HEK293T (cell line): ENCODE results near the gene ATP6V1A.

Experiments
- CTCF ChIA-PET: fragments of 350-600 bp; formaldehyde crosslinking; extraction: SDS; loops from one replicate; lab custom pipeline; 2021; ENCODE audit warnings: antibody characterized with exemption, inconsistent platforms; lab: Yijun Ruan, JAX
- POLR2A ChIA-PET: fragments of 350-600 bp; formaldehyde crosslinking; extraction: SDS; loops from one replicate; lab custom pipeline; 2020; ENCODE audit warnings: antibody characterized with exemption, inconsistent platforms; lab: Yijun Ruan, JAX
- DNase-seq: peaks from one replicate; pipeline ENCODE4 v3.0.0; 2012; ENCODE audit warnings: mixed read lengths; ENCODE audit errors: extremely low spot score
- ARNT ChIP-seq: fragments of 450-650 bp; IDR thresholded peaks from 2 replicates; pipeline ENCODE4 v1.6.1; 2017; ENCODE audit warnings: mild to moderate bottlenecking
- CTBP1 ChIP-seq: fragments of 450-650 bp; IDR thresholded peaks from 2 replicates; pipeline ENCODE4 v1.6.1; 2016; ENCODE audit warnings: borderline replicate concordance
- ELF4 ChIP-seq: fragments of 450-650 bp; IDR thresholded peaks from 2 replicates; pipeline ENCODE4 v1.6.1; 2017; ENCODE audit warnings: antibody characterized with exemption
- FOXA1 ChIP-seq: fragments of 450-650 bp; IDR thresholded peaks from 2 replicates; pipeline ENCODE4 v1.6.1; 2016; ENCODE audit warnings: mild to moderate bottlenecking
- FOXK2 ChIP-seq: fragments of 450-650 bp; IDR thresholded peaks from 2 replicates; pipeline ENCODE4 v1.6.1; 2016; ENCODE audit warnings: mild to moderate bottlenecking
- FOXM1 ChIP-seq: fragments of 450-650 bp; IDR thresholded peaks from 2 replicates; pipeline ENCODE4 v1.6.1; 2017; ENCODE audit warnings: mild to moderate bottlenecking, borderline replicate concordance
- HDGF ChIP-seq: fragments of 450-650 bp; IDR thresholded peaks from 2 replicates; pipeline ENCODE4 v1.6.1; 2017; ENCODE audit warnings: antibody characterized with exemption, borderline replicate concordance
- L3MBTL2 ChIP-seq: fragments of 450-650 bp; conservative IDR thresholded peaks from 2 replicates; pipeline ENCODE4 v1.6.1; 2016; ENCODE audit warnings: mild to moderate bottlenecking
- LEF1 ChIP-seq: fragments of 450-650 bp; IDR thresholded peaks from 2 replicates; pipeline ENCODE4 v1.6.1; 2017; ENCODE audit warnings: mild to moderate bottlenecking, borderline replicate concordance
- NFRKB ChIP-seq: fragments of 450-650 bp; IDR thresholded peaks from 2 replicates; pipeline ENCODE4 v1.6.1; 2016; ENCODE audit warnings: mild to moderate bottlenecking, moderate library complexity
- PKNOX1 ChIP-seq: fragments of 450-650 bp; IDR thresholded peaks from 2 replicates; pipeline ENCODE4 v1.6.1; 2016
- SP1 ChIP-seq: fragments of 450-650 bp; IDR thresholded peaks from 2 replicates; pipeline ENCODE4 v1.6.1; 2017
- SUZ12 ChIP-seq: fragments of 450-650 bp; IDR thresholded peaks from 2 replicates; pipeline ENCODE4 v1.6.1; 2016; ENCODE audit warnings: mild to moderate bottlenecking
- ZNF384 ChIP-seq: fragments of 450-650 bp; IDR thresholded peaks from 2 replicates; pipeline ENCODE4 v1.6.1; 2016

Gene ATP6V1A

DNA sequence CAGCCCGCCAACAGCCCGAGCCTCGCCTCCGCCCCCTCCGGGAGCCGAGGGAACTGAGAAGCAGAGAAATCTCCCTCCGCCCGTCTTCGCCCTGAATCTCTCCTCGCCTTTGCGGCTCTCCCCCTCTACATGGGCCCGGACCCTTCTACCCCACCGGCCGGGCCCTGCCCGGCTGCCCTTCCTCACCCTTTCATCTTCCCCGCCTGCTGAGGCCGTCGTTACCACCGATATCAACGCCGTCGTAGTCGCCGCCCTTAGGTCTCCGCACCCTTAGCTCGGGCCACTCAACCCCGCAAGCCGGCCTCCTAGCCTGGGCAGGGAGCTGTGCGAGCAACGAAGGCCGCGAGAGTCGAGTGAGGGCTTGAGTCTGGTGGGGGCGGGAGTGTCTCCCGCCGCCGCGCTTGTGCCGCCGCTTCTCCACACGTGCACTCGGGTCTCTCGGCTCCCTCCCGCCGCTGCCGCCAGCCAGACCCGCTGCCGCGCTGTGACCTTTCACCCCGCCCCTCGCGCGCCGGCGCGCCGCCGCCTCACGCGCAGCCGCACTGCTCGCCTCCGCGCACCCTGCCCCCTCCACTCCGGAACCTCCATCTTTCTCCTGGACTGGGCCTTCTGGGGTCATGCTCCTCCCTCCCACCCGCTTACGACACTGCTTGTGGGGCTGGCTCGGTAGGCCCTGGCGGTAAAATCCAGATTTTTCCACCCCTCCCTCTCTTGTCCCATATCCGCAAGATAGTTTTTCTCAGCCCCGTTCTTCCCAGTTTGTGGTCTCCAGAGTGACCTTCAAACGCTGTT lies 883 bp upstream of the ATP6V1A start, which contains the start of gene NAA50:
Gene NAA50 (minus strand): TSS at position 494 of the 792 bp plus-strand sequence. CDS start 300 bp downstream, at position 194.
- peak; percentile 83 for DNase-seq
- POLR2A ChIA-PET, result interaction anchor here (0.6 to 2.0 kb wide), 13 partner anchors 8 to 310 kb away, joined by 3 to 13 read pairs (median 4); partner anchors contain the start of genes CCDC191, QTRT2, SPICE1 and USF3
- no peak for TF ChIP-seq FOXK2
- peak; percentile 56 for TF ChIP-seq L3MBTL2

DNA sequence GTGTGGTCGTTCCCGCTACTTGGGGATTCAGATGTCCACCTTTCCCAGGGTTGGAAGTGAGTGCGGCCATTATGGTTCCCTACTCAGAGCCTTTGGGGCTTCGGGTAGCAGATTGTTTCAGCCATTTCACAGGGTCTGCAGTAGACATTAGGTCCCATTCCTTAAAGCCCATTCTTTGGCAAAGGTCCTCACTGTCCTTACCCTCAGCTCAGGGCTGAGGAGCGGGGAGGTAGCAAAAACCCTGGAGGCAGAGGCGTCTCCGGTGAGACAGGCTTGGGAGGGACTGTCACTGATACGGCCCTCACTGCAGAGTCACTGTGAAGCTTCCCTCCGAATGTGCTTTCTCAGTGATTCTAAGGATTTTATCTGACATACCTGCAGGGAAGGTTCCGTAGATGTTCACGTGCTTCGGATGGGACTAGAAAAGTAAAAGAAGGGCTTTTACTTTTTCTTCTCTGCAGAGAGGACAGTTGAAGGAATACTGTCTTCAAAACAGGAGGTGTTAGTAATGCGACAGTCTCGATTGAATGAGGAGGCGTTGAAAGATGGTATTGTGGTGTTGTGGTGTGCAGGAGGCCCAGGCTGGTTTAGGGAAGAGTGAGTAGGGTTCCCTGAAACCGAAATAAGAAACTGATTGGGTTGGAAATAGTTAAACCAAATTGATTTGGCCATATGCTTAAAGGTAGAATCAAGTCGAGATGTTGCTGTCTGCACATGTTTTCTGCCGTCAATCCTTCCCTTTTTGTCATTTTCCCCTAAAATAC lies 630 bp downstream of the ATP6V1A start:
- DNase-seq, result peak; percentile 7
- CTCF ChIA-PET, result interaction anchor here (0.9 kb wide), 1 partner anchor 12 kb away, joined by 3 read pairs; no protein-coding TSS in a partner anchor

More for the DNA sequence above, 883 bp upstream of the ATP6V1A start, which contains the start of gene NAA50:
- CTCF ChIA-PET, result interaction anchor here (1.1 to 2.4 kb wide), 3 partner anchors 10 to 32 kb away, joined by 4 to 14 read pairs (median 5); no protein-coding TSS in a partner anchor

DNA sequence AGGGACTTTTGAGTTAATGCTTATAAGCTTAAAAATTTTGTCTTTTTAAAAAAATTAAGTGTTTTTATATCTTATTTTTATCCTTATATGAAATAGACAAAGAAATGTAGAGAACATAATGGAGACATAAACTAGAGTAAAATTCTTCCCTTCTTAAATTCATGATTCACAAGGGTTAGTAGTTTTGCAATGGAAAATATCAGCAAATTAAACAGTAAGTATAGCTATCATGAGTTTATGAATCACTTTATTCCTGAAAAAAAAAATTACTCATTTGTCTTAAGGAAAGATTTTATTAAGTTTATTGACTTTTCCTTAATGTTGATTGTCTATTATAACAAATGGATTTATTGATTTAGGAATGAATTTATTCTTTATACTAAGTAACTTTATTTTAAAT lies 4.3 kb downstream of the ATP6V1A start:
- ChIA-PET CTCF (interaction anchor here (0.6 kb wide), 1 partner anchor 104 kb away, joined by 3 read pairs; no protein-coding TSS in a partner anchor), POLR2A (no interaction called here)
- no peak for TF ChIP-seq ELF4
- no peak for TF ChIP-seq L3MBTL2
- no peak for TF ChIP-seq NFRKB
- TF ChIP-seq FOXM1, result no peak
- TF ChIP-seq ARNT, result no peak
- no peak for TF ChIP-seq ZNF384
- no peak for TF ChIP-seq LEF1
- no peak for TF ChIP-seq HDGF
- TF ChIP-seq SP1, result no peak
- no peak for TF ChIP-seq FOXA1
- TF ChIP-seq PKNOX1, result no peak
- no peak for TF ChIP-seq CTBP1
- DNase-seq, result no peak

More for the DNA sequence above, 630 bp downstream of the ATP6V1A start:
- POLR2A ChIA-PET, result interaction anchor here (0.6 to 1.7 kb wide), 10 partner anchors 9 to 272 kb away, joined by 3 to 7 read pairs (median 4); partner anchors contain the start of gene USF3
- TF ChIP-seq NFRKB (no peak), PKNOX1 (no peak), SUZ12 (no peak), FOXK2 (no peak), ELF4 (no peak), FOXM1 (no peak), SP1 (no peak), LEF1 (no peak)

- DNase-seq, result no peak
- CTCF ChIA-PET, result no interaction called here
- POLR2A ChIA-PET, result no interaction called here
- TF ChIP-seq L3MBTL2 (no peak), FOXK2 (no peak), HDGF (no peak), SUZ12 (no peak), NFRKB (no peak), ELF4 (no peak), SP1 (no peak), LEF1 (no peak)
These were observed 6.6 kb downstream of the ATP6V1A start for GRCh38 chr3:113753376-113753985.

DNA sequence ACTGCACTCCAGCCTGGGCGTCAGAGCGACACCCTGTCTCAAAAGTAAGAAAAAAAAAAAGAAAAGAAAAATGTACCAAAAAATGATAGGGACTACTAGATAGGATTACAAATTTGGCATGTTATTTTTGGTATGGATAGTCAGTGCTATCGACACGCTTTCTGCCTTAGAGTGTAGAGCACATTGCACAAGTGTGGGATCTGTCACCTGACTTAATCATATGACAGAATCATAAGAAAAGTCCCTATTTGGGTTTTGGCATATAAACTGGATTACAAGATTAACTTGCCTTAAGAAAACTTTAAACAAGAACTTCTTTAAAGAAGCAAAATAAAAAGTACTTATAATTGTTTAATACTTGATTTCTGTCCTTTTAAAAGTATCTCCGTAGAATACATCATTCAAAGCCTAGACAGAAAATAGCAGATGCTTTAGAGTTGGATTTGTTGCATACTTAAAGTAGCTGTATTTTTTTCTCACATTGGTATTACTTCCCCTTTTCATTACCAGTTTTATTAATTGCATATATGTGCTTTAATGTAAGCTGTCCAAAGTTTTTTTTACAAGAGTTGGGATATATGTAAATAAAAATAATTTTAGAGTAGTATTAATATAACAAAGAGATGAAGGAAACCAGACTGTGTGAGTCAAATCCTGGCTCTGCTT lies 7.8 kb downstream of the ATP6V1A start:
- TF ChIP-seq NFRKB (no peak), HDGF (no peak), PKNOX1 (no peak), FOXM1 (no peak), CTBP1 (no peak), ZNF384 (no peak), LEF1 (no peak)
- ChIA-PET CTCF (no interaction called here), POLR2A (no interaction called here)
- no peak for DNase-seq
